LNCaP clone FGC (cell line): ENCODE data around the gene GRIK4.
"Not testable (repeated sequence)": the region's sequence is repeated elsewhere in the genome, so short reads cannot be mapped to it uniquely, and the experiment has no call there.

Source experiments
- DNase-seq: peaks from one replicate; pipeline ENCODE4 v3.0.0-alpha.2; 2011; ENCODE audit warnings: low read depth
- H3K4me3 ChIP-seq: 2 replicates; pipeline ENCODE4 v1.5.1; 2011; ENCODE audit warnings: mild to moderate bottlenecking, low read depth, low read length, control low read depth
- CTCF ChIP-seq: IDR thresholded peaks from 2 replicates; pipeline ENCODE4 v1.5.1; 2012; ENCODE audit warnings: mild to moderate bottlenecking; ENCODE audit not compliant: control insufficient read depth, insufficient read depth; ENCODE audit errors: extremely low read depth

The GRIK4 gene

GRCh38 chr11:120499859-120500258 lies 11.7 kb upstream of the GRIK4 start:
- TF ChIP-seq CTCF, result no peak
- H3K4me3 ChIP-seq, result no peak overlapping the region
- no peak for DNase-seq

GRCh38 chr11:120500414-120501071 lies 11.0 kb upstream of the GRIK4 start:
- no peak for DNase-seq
- H3K4me3 ChIP-seq, result no peak overlapping the region
- no peak for TF ChIP-seq CTCF

- no peak for TF ChIP-seq CTCF
- no peak for DNase-seq
- no peak overlapping the region for H3K4me3 ChIP-seq
Observed at GRCh38 chr11:120501440-120501839, 10.1 kb upstream of the GRIK4 start.

GRCh38 chr11:120501976-120502755 lies 9.4 kb upstream of the GRIK4 start:
- no peak overlapping the region for H3K4me3 ChIP-seq
- no peak for TF ChIP-seq CTCF

GRCh38 chr11:120503529-120503928 lies 8.0 kb upstream of the GRIK4 start:
- DNase-seq, H3K4me3 ChIP-seq: not testable (repeated sequence)

More at GRCh38 chr11:120501976-120502755, 9.4 kb upstream of the GRIK4 start:
- DNase-seq, result no peak

- TF ChIP-seq CTCF, result no peak
- DNase-seq, result no peak
Observed at GRCh38 chr11:120505801-120506425, 5.6 kb upstream of the GRIK4 start.

GRCh38 chr11:120509346-120510053 lies 2.0 kb upstream of the GRIK4 start:
- TF ChIP-seq CTCF, result no peak

More at GRCh38 chr11:120505801-120506425, 5.6 kb upstream of the GRIK4 start:
- H3K4me3 ChIP-seq, result no peak overlapping the region

More at GRCh38 chr11:120509346-120510053, 2.0 kb upstream of the GRIK4 start:
- no peak for DNase-seq
- no peak overlapping the region for H3K4me3 ChIP-seq
